ENCODE results near the gene ZNF778.
A peak's percentile ranks its signal among the peaks of the same experiment; 100 is the strongest.

The ZNF778 gene

GRCh38 chr16:89233678-89234490 lies 16.4 kb downstream of the ZNF778 start:
- DNase-seq (ENCODE audit: low read depth in 1 of 2, low spot score in 1 of 2), result peak; percentile 50 to 74
- H3K27ac ChIP-seq (replicated peaks), result peak overlapping the region; percentile 87
- TF ChIP-seq GABPA (IDR thresholded peaks at IDR 0.05; ENCODE audit: low read depth) (no peak), SPI1 (IDR thresholded peaks at IDR 0.05; ENCODE audit: borderline replicate concordance, low read depth) (peak; percentile 80), REST (IDR thresholded peaks at IDR 0.05; ENCODE audit: insufficient replicate concordance, low read depth) (no peak)
- no peaks in the 10 kb centered on the region for H3K27me3 ChIP-seq (ENCODE audit: insufficient read depth, poor library complexity, severe bottlenecking)
- H3K4me3 ChIP-seq (replicated peaks; ENCODE audit: insufficient read depth, low read length), result no peak overlapping the region

DNA sequence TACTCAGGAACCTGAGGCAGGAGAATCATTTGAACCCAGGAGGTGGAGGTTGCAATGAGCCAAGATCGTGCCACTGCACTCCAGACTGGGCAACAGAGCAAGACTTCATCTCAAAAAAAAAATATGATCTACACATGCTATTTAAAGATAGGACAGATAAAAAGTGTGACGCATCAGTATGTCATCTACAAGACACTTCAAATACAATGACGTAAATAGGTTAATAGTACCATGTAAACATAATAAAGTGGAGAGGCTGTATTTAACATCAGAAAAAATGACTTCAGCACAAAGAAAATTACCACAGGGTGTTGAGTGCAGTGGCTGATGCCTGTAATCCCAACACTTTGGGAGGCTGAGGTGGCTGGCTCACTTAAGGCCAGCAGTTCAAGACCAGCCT lies 20.2 kb downstream of the ZNF778 start:
- Histone ChIP-seq H3K27me3 (ENCODE audit: insufficient read depth, poor library complexity, severe bottlenecking) (no peaks in the 10 kb centered on the region), H3K4me3 (replicated peaks; ENCODE audit: insufficient read depth, low read length) (no peak overlapping the region), H3K27ac (replicated peaks) (no peak overlapping the region)
- TF ChIP-seq, protein P1, sequence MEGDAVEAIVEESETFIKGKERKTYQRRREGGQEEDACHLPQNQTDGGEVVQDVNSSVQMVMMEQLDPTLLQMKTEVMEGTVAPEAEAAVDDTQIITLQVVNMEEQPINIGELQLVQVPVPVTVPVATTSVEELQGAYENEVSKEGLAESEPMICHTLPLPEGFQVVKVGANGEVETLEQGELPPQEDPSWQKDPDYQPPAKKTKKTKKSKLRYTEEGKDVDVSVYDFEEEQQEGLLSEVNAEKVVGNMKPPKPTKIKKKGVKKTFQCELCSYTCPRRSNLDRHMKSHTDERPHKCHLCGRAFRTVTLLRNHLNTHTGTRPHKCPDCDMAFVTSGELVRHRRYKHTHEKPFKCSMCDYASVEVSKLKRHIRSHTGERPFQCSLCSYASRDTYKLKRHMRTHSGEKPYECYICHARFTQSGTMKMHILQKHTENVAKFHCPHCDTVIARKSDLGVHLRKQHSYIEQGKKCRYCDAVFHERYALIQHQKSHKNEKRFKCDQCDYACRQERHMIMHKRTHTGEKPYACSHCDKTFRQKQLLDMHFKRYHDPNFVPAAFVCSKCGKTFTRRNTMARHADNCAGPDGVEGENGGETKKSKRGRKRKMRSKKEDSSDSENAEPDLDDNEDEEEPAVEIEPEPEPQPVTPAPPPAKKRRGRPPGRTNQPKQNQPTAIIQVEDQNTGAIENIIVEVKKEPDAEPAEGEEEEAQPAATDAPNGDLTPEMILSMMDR (IDR thresholded peaks at IDR 0.05; ENCODE audit: insufficient read depth, low read length), result no peak
- TF ChIP-seq REST (IDR thresholded peaks at IDR 0.05; ENCODE audit: insufficient replicate concordance, low read depth), result no peak
- TF ChIP-seq GABPA (IDR thresholded peaks at IDR 0.05; ENCODE audit: low read depth), result no peak
- no peak for TF ChIP-seq POLR2AphosphoS5 (IDR thresholded peaks at IDR 0.05; ENCODE audit: low read depth)
- TF ChIP-seq SPI1 (IDR thresholded peaks at IDR 0.05; ENCODE audit: borderline replicate concordance, low read depth), result no peak
- no peak for DNase-seq (ENCODE audit: low read depth in 1 of 2, low spot score in 1 of 2)

DNA sequence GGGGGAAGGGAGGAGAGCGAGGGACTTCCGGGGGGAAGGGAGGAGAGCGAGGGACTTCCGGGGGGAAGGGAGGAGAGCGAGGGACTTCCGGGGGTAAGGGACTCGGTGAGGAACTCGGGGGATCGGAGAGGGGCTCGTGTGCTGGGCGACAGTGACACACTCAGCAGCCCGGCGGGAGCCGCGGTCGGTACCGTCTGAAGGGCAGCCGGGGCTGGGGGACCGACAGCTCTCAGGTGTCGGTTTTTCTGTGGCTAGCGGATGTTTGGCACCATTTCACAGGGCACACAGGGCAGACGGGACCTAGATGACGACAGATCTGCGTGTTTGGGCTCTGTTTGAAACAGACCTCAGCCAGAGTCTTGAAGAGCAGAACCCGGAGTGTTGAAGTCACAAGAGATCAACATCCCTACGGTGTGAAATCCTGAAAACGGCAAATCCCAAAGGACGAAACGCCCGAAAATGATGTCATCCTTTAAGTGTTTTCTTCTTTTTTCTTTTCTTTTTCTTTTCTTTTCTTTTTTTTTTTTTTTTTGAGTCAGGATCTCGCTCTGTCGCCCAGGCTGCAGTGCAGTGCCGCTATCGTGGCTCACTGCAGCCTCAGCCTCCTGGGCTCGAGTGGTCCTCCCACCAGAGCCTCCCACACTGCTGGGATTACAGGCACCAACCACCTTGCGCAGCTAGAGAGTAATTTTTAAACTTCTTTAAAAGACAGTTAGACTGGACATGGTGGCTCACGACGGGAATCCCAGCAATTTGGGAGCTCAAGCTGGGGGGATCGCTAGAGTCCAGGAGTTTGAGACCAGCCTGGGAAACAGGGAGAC lies 23.9 kb downstream of the ZNF778 start:
- H3K4me3 ChIP-seq (replicated peaks; ENCODE audit: insufficient read depth, low read length), result peak overlapping the region; percentile 55
- H3K27ac ChIP-seq (replicated peaks), result peak overlapping the region; percentile 89
- peak; percentile 63 to 68 for DNase-seq (ENCODE audit: low read depth in 1 of 2, low spot score in 1 of 2)
- TF ChIP-seq, protein P1 (IDR thresholded peaks at IDR 0.05; ENCODE audit: insufficient read depth, low read length), result no peak
- TF ChIP-seq REST (IDR thresholded peaks at IDR 0.05; ENCODE audit: insufficient replicate concordance, low read depth) (peak; percentile 41), POLR2AphosphoS5 (IDR thresholded peaks at IDR 0.05; ENCODE audit: low read depth) (peak; percentile 78)
- H3K27me3 ChIP-seq (ENCODE audit: insufficient read depth, poor library complexity, severe bottlenecking), result no peaks in the 10 kb centered on the region

All from HL-60 (cell line).